Endometrium (tissue), 2 donors: ENCODE results near the gene HBG1.

Experiments used
- FAIRE-seq: peaks from 2 replicates; lab custom pipeline; 2012; peaks lifted over from hg19 to GRCh38; lab: Jason Lieb, UNC
- donor health status: control.
- donor health status: control.

HBG1 gene

DNA sequence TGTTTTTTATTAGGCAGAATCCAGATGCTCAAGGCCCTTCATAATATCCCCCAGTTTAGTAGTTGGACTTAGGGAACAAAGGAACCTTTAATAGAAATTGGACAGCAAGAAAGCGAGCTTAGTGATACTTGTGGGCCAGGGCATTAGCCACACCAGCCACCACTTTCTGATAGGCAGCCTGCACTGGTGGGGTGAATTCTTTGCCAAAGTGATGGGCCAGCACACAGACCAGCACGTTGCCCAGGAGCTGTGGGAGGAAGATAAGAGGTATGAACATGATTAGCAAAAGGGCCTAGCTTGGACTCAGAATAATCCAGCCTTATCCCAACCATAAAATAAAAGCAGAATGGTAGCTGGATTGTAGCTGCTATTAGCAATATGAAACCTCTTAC, 24.2 kb downstream of the HBG1 start:
- FAIRE-seq: no peak

GRCh38 chr11:5224538-5225479, 24.8 kb downstream of the HBG1 start:
- FAIRE-seq: no peak

GRCh38 chr11:5223686-5224085, 26.0 kb downstream of the HBG1 start:
- FAIRE-seq: no peak

DNA sequence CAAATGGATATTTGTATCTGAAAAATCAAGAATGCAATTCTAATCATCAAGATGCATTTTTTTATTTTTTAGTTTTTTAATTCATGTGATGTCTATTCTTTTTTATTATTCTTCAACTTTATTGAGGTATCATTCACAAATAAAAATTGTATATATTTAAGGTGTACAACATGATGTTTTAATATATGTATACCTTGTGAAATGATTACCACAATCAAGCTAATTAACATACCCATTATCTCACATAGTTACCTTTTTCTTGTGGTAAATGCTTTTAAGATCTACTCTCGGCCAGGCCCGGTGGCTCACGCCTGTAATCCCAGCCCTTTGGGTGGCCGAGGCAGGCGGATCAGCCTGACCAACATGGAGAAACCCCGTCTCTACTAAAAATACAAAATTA, 26.5 kb downstream of the HBG1 start:
- FAIRE-seq: no peak

GRCh38 chr11:5210376-5210885, 39.2 kb downstream of the HBG1 start:
- no peak for FAIRE-seq

DNA sequence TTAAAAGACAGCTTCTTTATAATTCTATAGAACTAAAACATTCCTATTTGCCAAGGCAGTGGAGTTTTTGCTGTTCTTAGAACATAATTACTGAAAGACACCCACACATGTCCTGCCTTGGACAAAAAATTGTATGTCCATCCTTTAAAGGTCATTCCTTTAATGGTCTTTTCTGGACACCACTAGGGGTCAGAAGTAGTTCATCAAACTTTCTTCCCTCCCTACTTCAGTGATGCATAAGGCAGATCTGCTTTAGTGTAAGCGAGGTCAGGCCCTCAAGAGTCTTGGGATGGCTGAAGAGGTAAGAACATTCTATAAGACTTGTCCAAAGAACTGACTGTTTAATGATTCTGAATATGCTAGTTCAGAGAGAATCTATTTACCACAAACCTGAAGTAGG, 44.9 kb downstream of the HBG1 start:
- FAIRE-seq: no peak

DNA sequence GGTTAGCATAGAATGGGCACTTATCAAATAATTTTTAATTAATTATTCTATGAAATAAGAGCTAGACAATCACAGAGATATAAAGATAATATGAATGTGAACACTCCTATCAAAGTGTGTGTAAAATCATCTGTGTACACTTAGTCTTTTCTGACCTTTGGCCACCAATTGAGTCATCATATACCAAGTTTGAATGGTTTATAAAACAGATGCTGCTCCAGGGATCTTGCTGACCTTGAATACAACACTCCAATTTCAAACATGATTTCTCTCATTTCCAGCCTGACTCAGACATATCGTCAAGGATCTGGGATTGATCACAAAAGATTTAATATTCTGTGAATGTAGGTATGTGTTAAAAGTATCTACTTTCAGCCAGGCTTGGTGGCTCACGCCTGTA, 46.3 kb downstream of the HBG1 start:
- no peak for FAIRE-seq

- FAIRE-seq: no peak
These were observed 49.1 kb downstream of the HBG1 start, which contains the start of gene OR51V1 for GRCh38 chr11:5200582-5200981. Gene OR51V1 (minus strand): TSS chr11:5200682. CDS start chr11:5200682, 0 bp downstream.

DNA sequence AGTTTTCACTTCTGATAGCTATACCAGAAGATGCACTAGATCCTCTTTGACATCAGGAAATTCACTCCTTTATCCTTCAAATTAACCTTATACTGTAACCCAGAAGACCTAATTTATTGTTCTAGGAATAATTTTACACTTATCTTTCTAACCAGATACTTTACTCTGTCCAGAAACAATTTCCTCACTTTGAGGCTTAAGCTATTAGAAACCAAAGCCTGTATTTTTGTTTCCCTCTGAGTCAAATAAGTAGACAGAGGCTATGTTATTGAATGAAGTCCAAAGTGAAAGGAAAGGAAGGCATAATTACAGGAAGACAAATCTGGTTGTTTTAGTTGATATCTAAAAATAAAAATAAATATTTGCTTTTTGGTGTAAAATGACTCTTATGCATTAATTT, 51.4 kb downstream of the HBG1 start:
- FAIRE-seq: no peak
